Keratinocyte (primary cell): ENCODE results near the gene ESRRB.

Experiments
- EZH2 ChIP-seq: IDR thresholded peaks from one replicate; pipeline ENCODE4 v1.6.1; 2012; ENCODE audit warnings: inconsistent platforms, mild to moderate bottlenecking, low read length, moderate library complexity
- TF ChIP-seq, protein P1 (sequence below), 3 experiments: IDR thresholded peaks in 1 of 3; conservative IDR thresholded peaks in 1 of 3; optimal IDR thresholded peaks in 1 of 3; 2 replicates in 2 of 3; 3 replicates in 1 of 3; pipeline versions ENCODE3 to v1.5.1; 2011; ENCODE audit warnings: low read length in 3 of 3, mild to moderate bottlenecking in 3 of 3, moderate library complexity in 2 of 3, control low read depth in 1 of 3, inconsistent platforms in 1 of 3; ENCODE audit not compliant: insufficient read depth in 2 of 3; ENCODE audit errors: extremely low read depth in 1 of 3

DNA sequence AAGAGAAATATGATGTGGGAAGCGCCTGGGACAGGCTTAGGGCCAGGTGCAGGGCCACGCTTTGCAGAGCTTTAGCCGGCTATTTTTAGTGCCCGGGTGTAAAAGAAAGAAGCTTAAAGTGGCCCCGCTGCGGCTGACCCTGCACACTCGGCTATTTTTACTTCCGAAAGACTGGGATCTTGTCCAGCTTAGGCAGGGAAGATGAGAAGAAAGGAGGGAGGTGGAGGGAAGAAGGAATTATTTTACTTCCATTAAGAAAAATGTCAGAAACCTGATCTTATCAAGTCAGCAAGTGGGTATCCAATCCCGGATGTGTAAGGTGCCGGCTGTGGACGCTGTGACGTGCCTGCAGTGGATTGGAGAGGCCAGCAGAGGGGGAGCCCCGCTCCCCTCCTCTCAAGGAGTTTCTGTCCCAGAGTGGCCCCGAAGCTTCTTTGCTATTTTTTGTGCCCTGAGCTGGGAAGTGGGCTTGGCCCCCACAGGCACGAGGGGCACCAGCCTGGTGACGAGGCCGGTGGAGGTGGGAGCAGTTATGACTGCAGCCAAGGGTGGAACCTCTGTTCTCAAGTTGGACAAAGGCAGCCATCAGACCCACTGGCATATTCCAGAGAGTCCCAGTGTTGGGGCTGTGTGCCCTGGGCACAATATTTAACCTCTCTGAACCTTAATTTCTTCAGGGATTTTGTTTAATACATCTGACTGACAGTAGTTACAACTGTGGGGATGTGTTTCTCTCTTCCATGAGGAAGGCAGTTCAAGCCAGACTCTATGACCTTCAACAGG, 97.7 kb downstream of the ESRRB start:
- TF ChIP-seq, protein P1, sequence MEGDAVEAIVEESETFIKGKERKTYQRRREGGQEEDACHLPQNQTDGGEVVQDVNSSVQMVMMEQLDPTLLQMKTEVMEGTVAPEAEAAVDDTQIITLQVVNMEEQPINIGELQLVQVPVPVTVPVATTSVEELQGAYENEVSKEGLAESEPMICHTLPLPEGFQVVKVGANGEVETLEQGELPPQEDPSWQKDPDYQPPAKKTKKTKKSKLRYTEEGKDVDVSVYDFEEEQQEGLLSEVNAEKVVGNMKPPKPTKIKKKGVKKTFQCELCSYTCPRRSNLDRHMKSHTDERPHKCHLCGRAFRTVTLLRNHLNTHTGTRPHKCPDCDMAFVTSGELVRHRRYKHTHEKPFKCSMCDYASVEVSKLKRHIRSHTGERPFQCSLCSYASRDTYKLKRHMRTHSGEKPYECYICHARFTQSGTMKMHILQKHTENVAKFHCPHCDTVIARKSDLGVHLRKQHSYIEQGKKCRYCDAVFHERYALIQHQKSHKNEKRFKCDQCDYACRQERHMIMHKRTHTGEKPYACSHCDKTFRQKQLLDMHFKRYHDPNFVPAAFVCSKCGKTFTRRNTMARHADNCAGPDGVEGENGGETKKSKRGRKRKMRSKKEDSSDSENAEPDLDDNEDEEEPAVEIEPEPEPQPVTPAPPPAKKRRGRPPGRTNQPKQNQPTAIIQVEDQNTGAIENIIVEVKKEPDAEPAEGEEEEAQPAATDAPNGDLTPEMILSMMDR (optimal IDR thresholded peaks at IDR 0.05 in 1 of 3, IDR thresholded peaks at IDR 0.05 in 1 of 3, conservative IDR thresholded peaks at IDR 0.05 in 1 of 3; ENCODE audit: extremely low read depth in 1 of 3, insufficient read depth in 2 of 3, low read length in 3 of 3): peak in 1 of 3 experiments; percentile 23
- TF ChIP-seq EZH2: no peak
